HepG2 (cell line): Measurements from ENCODE around the gene EMC10. TPM values are rescaled to one million over a fixed set of nuclear protein-coding genes. Genes with fewer than 3 reads are reported as not detected.

Experiments used
- ADNP ChIP-seq: sonication (generic); formaldehyde crosslinking; IDR thresholded peaks from 2 replicates; pipeline ENCODE4 v1.4.0; 2020; ENCODE audit warnings: missing genetic modification reagents
- BCL6 ChIP-seq: IDR thresholded peaks from 2 replicates; pipeline ENCODE4 v1.6.1; 2016; ENCODE audit warnings: missing genetic modification reagents, missing compliant biosample characterization
- BHLHE40 ChIP-seq: IDR thresholded peaks from 2 replicates; pipeline ENCODE4 v1.6.1; 2011; ENCODE audit warnings: low read length, improper control_type of control experiment
- BORCS8-MEF2B ChIP-seq: sonication (generic); formaldehyde crosslinking; IDR thresholded peaks from 2 replicates; pipeline ENCODE4 v1.8.0; 2022; ENCODE audit warnings: mild to moderate bottlenecking, missing genetic modification reagents
- CENPBD1 ChIP-seq: sonication (generic); formaldehyde crosslinking; IDR thresholded peaks from 2 replicates; pipeline ENCODE4 v1.8.0; 2022; ENCODE audit warnings: missing genetic modification reagents, low read depth, mild to moderate bottlenecking, borderline replicate concordance
- GABPA ChIP-seq, 2 experiments: IDR thresholded peaks; 2 replicates each; pipeline ENCODE4 v1.6.1; 2011 to 2016; ENCODE audit warnings: low read depth in 2 of 2, low read length in 1 of 2, missing biosample characterization in 1 of 2, missing genetic modification characterization in 1 of 2
- HDAC6 ChIP-seq: fragments of 200-600 bp; sonication (generic); IDR thresholded peaks from 2 replicates; pipeline ENCODE4 v1.7.0; 2017; ENCODE audit warnings: mild to moderate bottlenecking, antibody characterized with exemption, low read length, low read depth
- IRF2 ChIP-seq: IDR thresholded peaks from 2 replicates; pipeline ENCODE4 v1.6.1; 2018; ENCODE audit warnings: missing genetic modification reagents, missing compliant biosample characterization
- PPARG ChIP-seq: conservative IDR thresholded peaks from 2 replicates; pipeline ENCODE4 v1.6.1; 2016; ENCODE audit warnings: missing biosample characterization, missing genetic modification reagents
- PREB ChIP-seq: sonication (generic); formaldehyde crosslinking; IDR thresholded peaks from 2 replicates; pipeline ENCODE4 v1.4.0; 2020; ENCODE audit warnings: missing genetic modification reagents
- SALL2 ChIP-seq: sonication (generic); formaldehyde crosslinking; IDR thresholded peaks from 2 replicates; pipeline ENCODE4 v1.8.1; 2023; ENCODE audit warnings: mild to moderate bottlenecking, missing genetic modification reagents, inconsistent platforms
- SIX4 ChIP-seq: sonication (generic); formaldehyde crosslinking; IDR thresholded peaks from 2 replicates; pipeline ENCODE4 v1.4.0; 2020; ENCODE audit warnings: missing genetic modification reagents
- SMAD3 ChIP-seq: sonication (generic); formaldehyde crosslinking; IDR thresholded peaks from 2 replicates; pipeline ENCODE4 v1.4.0; 2020; ENCODE audit warnings: missing genetic modification reagents
- SP4 ChIP-seq: sonication (generic); formaldehyde crosslinking; IDR thresholded peaks from 2 replicates; pipeline ENCODE4 v1.8.1; 2023; ENCODE audit warnings: mild to moderate bottlenecking, missing genetic modification reagents
- THAP11 ChIP-seq: IDR thresholded peaks from 2 replicates; pipeline ENCODE4 v1.6.1; 2016; ENCODE audit warnings: missing biosample characterization, missing genetic modification reagents
- ZBTB39 ChIP-seq: sonication (generic); formaldehyde crosslinking; IDR thresholded peaks from 2 replicates; pipeline ENCODE4 v1.5.0; 2020; ENCODE audit warnings: missing genetic modification reagents
- ZFP62 ChIP-seq: sonication (generic); formaldehyde crosslinking; IDR thresholded peaks from 2 replicates; pipeline ENCODE4 v1.4.0; 2020; ENCODE audit warnings: missing genetic modification reagents
- ZNF362 ChIP-seq: sonication (generic); formaldehyde crosslinking; IDR thresholded peaks from 2 replicates; pipeline ENCODE4 v1.4.0; 2020; ENCODE audit warnings: missing genetic modification reagents, mild to moderate bottlenecking, borderline replicate concordance
- ZNF382 ChIP-seq: sonication (generic); formaldehyde crosslinking; IDR thresholded peaks from 2 replicates; pipeline ENCODE4 v1.5.0; 2020; ENCODE audit warnings: missing genetic modification reagents, mild to moderate bottlenecking, borderline replicate concordance
- ZNF543 ChIP-seq: sonication (generic); formaldehyde crosslinking; IDR thresholded peaks from 2 replicates; pipeline ENCODE4 v1.4.0; 2020; ENCODE audit warnings: mild to moderate bottlenecking, missing genetic modification reagents
- ZNF761 ChIP-seq: sonication (generic); formaldehyde crosslinking; conservative IDR thresholded peaks from 2 replicates; pipeline ENCODE4 v1.4.0; 2020; ENCODE audit warnings: mild to moderate bottlenecking, missing genetic modification reagents
- ZXDC ChIP-seq: sonication (generic); formaldehyde crosslinking; IDR thresholded peaks from 2 replicates; pipeline ENCODE4 v1.5.0; 2020; ENCODE audit warnings: mild to moderate bottlenecking, missing genetic modification reagents
- polyA plus RNA-seq, 8 experiments: library from polyadenylated mRNA; depleted of rRNA in 3 of 8; stranded (reverse) in 7 of 8; unstranded in 1 of 8; fragments of >200 nt; fragmentation: Illumina TruSeq in 4 of 8; extraction: Trizol in 4 of 8; gene quantifications; 2 replicates each; pipeline versions ENCODE4 v1.2.1 to v1.2.3, GENCODE V29; 2011 to 2016; ENCODE audit warnings: low read depth in 4 of 8, missing spikeins in 1 of 8, mixed read lengths in 1 of 8; ENCODE audit not compliant: insufficient read depth in 1 of 8
- total RNA-seq, 5 experiments: library from RNA; depleted of rRNA; stranded (reverse); fragments of >200 nt; fragmentation: Illumina TruSeq; extraction: Trizol; gene quantifications; 2 replicates each; pipeline ENCODE4 v1.2.3, GENCODE V29; 2016; ENCODE audit warnings: low read depth in 1 of 5

The EMC10 gene
- total and polyA plus RNA-seq, 2 of the 13 experiments (the other 11 are each of a cell fraction or from before 2014, with no cell fraction given) = not detected

- TF ChIP-seq ZFP62 (CRISPR knock-in tag) = no peak
- TF ChIP-seq SIX4 (CRISPR knock-in tag) = no peak
- TF ChIP-seq SALL2 (CRISPR knock-in tag) = no peak
- TF ChIP-seq CENPBD1 = no peak
- TF ChIP-seq ZNF761 (CRISPR knock-in tag) = no peak
- no peak for TF ChIP-seq SP4
- no peak for TF ChIP-seq ZXDC
- no peak for TF ChIP-seq BORCS8-MEF2B (CRISPR knock-in tag)
- no peak for TF ChIP-seq HDAC6
- TF ChIP-seq BCL6 = no peak
- no peak for TF ChIP-seq THAP11 (CRISPR knock-in tag)
- TF ChIP-seq GABPA (IDR thresholded peaks at IDR 0.05; ENCODE audit: low read depth, low read length) = no peak
- TF ChIP-seq GABPA (CRISPR knock-in tag; IDR thresholded peaks at IDR 0.05; ENCODE audit: low read depth) = no peak
- TF ChIP-seq BHLHE40 = peak; percentile 35; the same call in 1 of the 2 replicates
- TF ChIP-seq PPARG (CRISPR knock-in tag) = no peak
- TF ChIP-seq ZNF382 = no peak
- no peak for TF ChIP-seq ZNF543 (CRISPR knock-in tag)
- TF ChIP-seq IRF2 (CRISPR knock-in tag) = 0 out of 2 replicates have a peak, but pooled peaks have one; percentile 18
- TF ChIP-seq ZBTB39 (CRISPR knock-in tag) = no peak
- 0 out of 2 replicates have a peak, but pooled peaks have one; percentile 13 for TF ChIP-seq ADNP (CRISPR knock-in tag)
- TF ChIP-seq ZNF362 (CRISPR knock-in tag) = peak; percentile 48; the same call in 1 of the 2 replicates
- no peak for TF ChIP-seq PREB (CRISPR knock-in tag)
- no peak for TF ChIP-seq SMAD3 (CRISPR knock-in tag)
Observed at GRCh38 chr19:50461066-50461875, 15.0 kb upstream of the EMC10 start (continued).
